Natural killer cell (primary cell): ENCODE data around the gene GON7. TPM values are rescaled to one million over a fixed set of nuclear protein-coding genes. Genes with fewer than 3 reads are reported as not detected.

Source experiments
- ATAC-seq, 3 donors: fragments of 150-1000 bp in 2 of 3; fragments of 200-7000 bp in 1 of 3; cut with Tn5 transposase; 1 replicate in 1 of 3; 2 replicates in 2 of 3; pipeline ENCODE4 v1.10.0; 2021; ENCODE audit warnings: mild to moderate bottlenecking in 2 of 3, moderate library complexity in 2 of 3
- DNase-seq, 2 donors: peaks; one replicate each; pipeline versions ENCODE4 v3.0.0 to v3.0.0-alpha.2; 2013 to 2021; ENCODE audit warnings: mixed read lengths in 1 of 2
- H3K27ac ChIP-seq: one replicate; pipeline ENCODE4 v1.5.1; 2013; ENCODE audit warnings: mild to moderate bottlenecking, low read length
- H3K27me3 ChIP-seq: one replicate; pipeline ENCODE4 v1.6.1; 2013; ENCODE audit warnings: low read length; ENCODE audit not compliant: control insufficient read depth, insufficient read depth
- H3K36me3 ChIP-seq: one replicate; pipeline ENCODE4 v1.6.1; 2013; ENCODE audit warnings: low read length; ENCODE audit not compliant: control insufficient read depth, insufficient read depth
- H3K4me1 ChIP-seq: one replicate; pipeline ENCODE4 v1.6.1; 2013; ENCODE audit warnings: low read length; ENCODE audit not compliant: control insufficient read depth, insufficient read depth
- H3K4me3 ChIP-seq: one replicate; pipeline ENCODE4 v1.5.1; 2013; ENCODE audit warnings: low read length
- H3K9me3 ChIP-seq: one replicate; pipeline ENCODE4 v1.6.1; 2013; ENCODE audit warnings: low read length; ENCODE audit not compliant: control insufficient read depth, insufficient read depth
- H3K27ac Mint-ChIP-seq, 2 donors: one replicate each; pipeline ENCODE4 v1.8.0; 2022; ENCODE audit warnings: mild to moderate bottlenecking in 2 of 2, mixed read lengths in 2 of 2, moderate library complexity in 1 of 2
- H3K27me3 Mint-ChIP-seq, 2 donors: one replicate each; pipeline ENCODE4 v1.8.0; 2022; ENCODE audit warnings: low read depth in 2 of 2, mixed read lengths in 2 of 2
- H3K36me3 Mint-ChIP-seq: one replicate; pipeline ENCODE4 v1.8.0; 2022; ENCODE audit warnings: mixed read lengths
- H3K4me1 Mint-ChIP-seq, 2 donors: one replicate each; pipeline ENCODE4 v1.8.0; 2022; ENCODE audit warnings: mixed read lengths in 2 of 2
- H3K4me3 Mint-ChIP-seq: one replicate; pipeline ENCODE4 v1.8.0; 2022; ENCODE audit warnings: mild to moderate bottlenecking, moderate library complexity, mixed read lengths
- H3K9me3 Mint-ChIP-seq, 2 donors: one replicate each; pipeline ENCODE4 v1.8.0; 2022; ENCODE audit warnings: mixed read lengths in 2 of 2
- CTCF ChIP-seq: fragments of 200-600 bp; IDR thresholded peaks from one replicate; pipeline ENCODE4 v1.8.0; 2022; ENCODE audit warnings: antibody characterized with exemption
- WGBS: methylation state at CpG from one replicate; pipeline ENCODE4 v1.1.7; 2013; ENCODE audit warnings: missing lambda C conversion rate; ENCODE audit not compliant: insufficient coverage; 5-methylcytosine and 5-hydroxymethylcytosine counted together
- intact Hi-C: fragments of 100-400 bp; cut with micrococcal nuclease; formaldehyde crosslinking; loops from one replicate; pipeline ENCODE4 v1.14.2; 2022
- total RNA-seq, 4 donors: library from RNA; stranded (reverse); fragments of 120-200 nt in 1 of 4; gene quantifications; one replicate each; pipeline versions ENCODE4 v1.2.3 to v1.2.4, GENCODE V29; 2013 to 2022

GON7 gene
- total RNA-seq, 3 donors from 2014 or later (not counting 1 experiment from before 2014, with no cell fraction given), result 3.2 to 6.6 (median 5.2) TPM

GRCh38 chr14:93207468-93208308 lies 823 bp upstream of the GON7 start:
- Mint-ChIP-seq H3K4me3 (peak overlapping the region; percentile 96), H3K36me3 (no peaks in the 10 kb centered on the region), H3K4me1 (peaks cover 27 to 43% of the 10 kb centered on the region in 2 donors), H3K27ac (peak overlapping the region; percentile 92 to 93), H3K9me3 (no peaks in the 10 kb centered on the region), H3K27me3 (no peaks in the 10 kb centered on the region)
- no peaks in the 10 kb centered on the region for H3K27me3 ChIP-seq
- H3K4me3 ChIP-seq, result peak overlapping the region; percentile 86
- peaks cover 12% of the 10 kb centered on the region for H3K36me3 ChIP-seq
- H3K4me1 ChIP-seq, result peaks cover 20% of the 10 kb centered on the region
- H3K9me3 ChIP-seq, result no peaks in the 10 kb centered on the region
- peak overlapping the region; percentile 69 for H3K27ac ChIP-seq
- DNase-seq, result peak in 1 of 2 donors; percentile 48
- intact Hi-C loops, result loop anchor here (1.0 kb wide), 1 partner anchor 22 kb away; the partner anchor contains the start of gene LYSET
- WGBS, result under 1% methylated on average over 22 of the region's 23 CpGs
- peak; percentile 14 to 40 (median 32) for ATAC-seq
- no peak for TF ChIP-seq CTCF

GRCh38 chr14:93201155-93201704 lies 5.6 kb downstream of the GON7 start:
- Histone ChIP-seq H3K4me3 (no peak overlapping the region), H3K36me3 (peaks cover 7% of the 10 kb centered on the region), H3K27me3 (no peaks in the 10 kb centered on the region), H3K4me1 (peaks cover 8% of the 10 kb centered on the region), H3K9me3 (no peaks in the 10 kb centered on the region), H3K27ac (no peak overlapping the region)
- Mint-ChIP-seq H3K27ac (peak overlapping the region in 1 of 2 donors; percentile 62), H3K9me3 (no peaks in the 10 kb centered on the region), H3K36me3 (no peaks in the 10 kb centered on the region), H3K27me3 (no peaks in the 10 kb centered on the region), H3K4me1 (peaks cover 15 to 23% of the 10 kb centered on the region in 2 donors), H3K4me3 (no peak overlapping the region)
- WGBS, result 81% methylated on average over 2 of the region's 7 CpGs
- ATAC-seq, result no peak
- no peak for TF ChIP-seq CTCF
- DNase-seq, result no peak
- intact Hi-C loops, result no loop called here

GRCh38 chr14:93200553-93200952 lies 6.3 kb downstream of the GON7 start:
- Histone ChIP-seq H3K4me3 (no peak overlapping the region), H3K27ac (no peak overlapping the region), H3K27me3 (no peaks in the 10 kb centered on the region), H3K9me3 (no peaks in the 10 kb centered on the region), H3K4me1 (peaks cover 2% of the 10 kb centered on the region), H3K36me3 (peaks cover 7% of the 10 kb centered on the region)
- no peak for DNase-seq
- H3K27ac Mint-ChIP-seq, result no peak overlapping the region
- no peak for ATAC-seq
- intact Hi-C loops, result no loop called here
- no peaks in the 10 kb centered on the region for H3K9me3 Mint-ChIP-seq
- no peak overlapping the region for H3K4me3 Mint-ChIP-seq
- H3K4me1 Mint-ChIP-seq, result peaks cover 10 to 16% of the 10 kb centered on the region in 2 donors
- whole genome bisulfite sequencing, result 98% methylated on average over 5 of the region's 5 CpGs
- no peaks in the 10 kb centered on the region for H3K36me3 Mint-ChIP-seq
- TF ChIP-seq CTCF, result no peak
- no peaks in the 10 kb centered on the region for H3K27me3 Mint-ChIP-seq
